ENCODE data around the gene DNAJC27. TPM values are rescaled to one million over a fixed set of nuclear protein-coding genes. Genes with fewer than 3 reads are reported as not detected.

Gene DNAJC27
- total RNA-seq, 1 experiment from 2014 or later: 5.1 TPM

- DNase-seq: peak in 1 of 2 experiments; percentile 12
- CTCF ChIA-PET: interaction anchor here (0.5 to 0.6 kb wide), 2 partner anchors 137 to 257 kb away, joined by 3 to 9 read pairs; no protein-coding TSS in a partner anchor
- H3K79me2 ChIP-seq (ENCODE audit: low read depth): no peaks in the 10 kb centered on the region
- H3K9me3 ChIP-seq (ENCODE audit: insufficient read depth, low read depth): no peaks in the 10 kb centered on the region; the same call in 1 of the 2 replicates
- TF ChIP-seq EZH2 (IDR thresholded peaks at IDR 0.05; ENCODE audit: low read depth) (no peak), CTCF (conservative IDR thresholded peaks at IDR 0.05) (no peak)
- no peak overlapping the region for H3K27ac ChIP-seq
- BruUV-seq (replicated peaks): no TSS peak
- H3K9me2 ChIP-seq (ENCODE audit: insufficient read depth): 0 out of 2 replicates have a peak, but pooled peaks cover 4% of the 10 kb centered on the region
- no peak overlapping the region for H3K4me2 ChIP-seq
- H3F3A ChIP-seq (ENCODE audit: insufficient read depth, low read depth): no peaks in the 10 kb centered on the region
- no peaks in the 10 kb centered on the region for H3K27me3 ChIP-seq (ENCODE audit: insufficient read depth, low read depth)
- intact Hi-C loops (cut with micrococcal nuclease; ENCODE audit: unreplicated experiment): no loop called here
- no peak overlapping the region for H3K4me3 ChIP-seq
- no peaks in the 10 kb centered on the region for H4K20me1 ChIP-seq (ENCODE audit: insufficient read depth)
- H3K36me3 ChIP-seq (ENCODE audit: low read depth): 0 out of 2 replicates have a peak, but pooled peaks cover 3% of the 10 kb centered on the region
- no peak overlapping the region for H2AFZ ChIP-seq
- H3K4me1 ChIP-seq (replicated peaks; ENCODE audit: insufficient read depth): no peaks in the 10 kb centered on the region
- POLR2A ChIA-PET (ENCODE audit: unreplicated experiment): interaction anchor here (0.6 kb wide), 1 partner anchor 107 kb away, joined by 7 read pairs; no protein-coding TSS in a partner anchor
Observed at GRCh38 chr2:24948506-24948905, 23.2 kb downstream of the DNAJC27 start.

- H3K9me3 ChIP-seq (ENCODE audit: insufficient read depth, low read depth): no peaks in the 10 kb centered on the region; the same call in 1 of the 2 replicates
- no peak overlapping the region for H3K4me2 ChIP-seq
- ChIA-PET POLR2A (ENCODE audit: unreplicated experiment) (no interaction called here), CTCF (no interaction called here)
- H3K36me3 ChIP-seq (ENCODE audit: low read depth): 0 out of 2 replicates have a peak, but pooled peaks cover 3% of the 10 kb centered on the region
- H3K4me3 ChIP-seq: no peak overlapping the region
- H4K20me1 ChIP-seq (ENCODE audit: insufficient read depth): no peaks in the 10 kb centered on the region
- no peaks in the 10 kb centered on the region for H3K4me1 ChIP-seq (replicated peaks; ENCODE audit: insufficient read depth)
- no peaks in the 10 kb centered on the region for H3K79me2 ChIP-seq (ENCODE audit: low read depth)
- TF ChIP-seq EZH2 (IDR thresholded peaks at IDR 0.05; ENCODE audit: low read depth): no peak
- TF ChIP-seq CTCF (conservative IDR thresholded peaks at IDR 0.05): no peak
- H3F3A ChIP-seq (ENCODE audit: insufficient read depth, low read depth): no peaks in the 10 kb centered on the region
- no peak for DNase-seq
- H3K9me2 ChIP-seq (ENCODE audit: insufficient read depth): 0 out of 2 replicates have a peak, but pooled peaks cover 4% of the 10 kb centered on the region
- intact Hi-C loops (cut with micrococcal nuclease; ENCODE audit: unreplicated experiment): no loop called here
- no peak overlapping the region for H3K27ac ChIP-seq
- H3K27me3 ChIP-seq (ENCODE audit: insufficient read depth, low read depth): no peaks in the 10 kb centered on the region
- BruUV-seq (replicated peaks): no TSS peak
- H2AFZ ChIP-seq: no peak overlapping the region
Observed at GRCh38 chr2:24947561-24948157, 24.1 kb downstream of the DNAJC27 start.

- no peaks in the 10 kb centered on the region for H3K4me1 ChIP-seq (replicated peaks; ENCODE audit: insufficient read depth)
- H3K27ac ChIP-seq: no peak overlapping the region
Observed at GRCh38 chr2:24945907-24946306, 25.8 kb downstream of the DNAJC27 start.

More at GRCh38 chr2:24945907-24946306, 25.8 kb downstream of the DNAJC27 start:
- POLR2A ChIA-PET (ENCODE audit: unreplicated experiment): no interaction called here
- H3K4me2 ChIP-seq: no peak overlapping the region
- no peaks in the 10 kb centered on the region for H3K79me2 ChIP-seq (ENCODE audit: low read depth)
- no peak for DNase-seq
- H3F3A ChIP-seq (ENCODE audit: insufficient read depth, low read depth): no peaks in the 10 kb centered on the region
- TF ChIP-seq CTCF (conservative IDR thresholded peaks at IDR 0.05) (no peak), EZH2 (IDR thresholded peaks at IDR 0.05; ENCODE audit: low read depth) (no peak)
- CTCF ChIA-PET: no interaction called here
- H3K4me3 ChIP-seq: no peak overlapping the region
- 0 out of 2 replicates have a peak, but pooled peaks cover 4% of the 10 kb centered on the region for H3K9me2 ChIP-seq (ENCODE audit: insufficient read depth)
- no TSS peak for BruUV-seq (replicated peaks)
- no peaks in the 10 kb centered on the region for H3K36me3 ChIP-seq (ENCODE audit: low read depth)
- H4K20me1 ChIP-seq (ENCODE audit: insufficient read depth): no peaks in the 10 kb centered on the region
- intact Hi-C loops (cut with micrococcal nuclease; ENCODE audit: unreplicated experiment): no loop called here
- H3K27me3 ChIP-seq (ENCODE audit: insufficient read depth, low read depth): no peaks in the 10 kb centered on the region
- H3K9me3 ChIP-seq (ENCODE audit: insufficient read depth, low read depth): no peaks in the 10 kb centered on the region; the same call in 1 of the 2 replicates
- H2AFZ ChIP-seq: no peak overlapping the region
